ENCODE measurements around the gene ASPSCR1.

ASPSCR1 gene

GRCh38 chr17:82007495-82008257 lies 30.2 kb downstream of the ASPSCR1 start:
- no peak for ATAC-seq (replicated peaks; ENCODE audit: extremely low read depth, poor library complexity, severe bottlenecking)
- Mint-ChIP-seq H3K27ac (ENCODE audit: low read depth) (no peak overlapping the region), H3K36me3 (ENCODE audit: insufficient read depth) (peaks cover 2% of the 10 kb centered on the region), H3K4me3 (no peak overlapping the region), H3K27me3 (no peaks in the 10 kb centered on the region), H3K9me3 (no peaks in the 10 kb centered on the region), H3K4me1 (no peaks in the 10 kb centered on the region)
- DNase-seq (ENCODE audit: low spot score in 2 of 2): no peak

- Mint-ChIP-seq H3K27me3 (no peaks in the 10 kb centered on the region), H3K27ac (ENCODE audit: low read depth) (no peak overlapping the region), H3K36me3 (ENCODE audit: insufficient read depth) (peaks cover 2% of the 10 kb centered on the region), H3K4me3 (no peak overlapping the region), H3K4me1 (no peaks in the 10 kb centered on the region), H3K9me3 (no peaks in the 10 kb centered on the region)
- ATAC-seq (replicated peaks; ENCODE audit: extremely low read depth, poor library complexity, severe bottlenecking): no peak
- DNase-seq (ENCODE audit: low spot score in 2 of 2): no peak
These were observed 31.0 kb downstream of the ASPSCR1 start for GRCh38 chr17:82008258-82008940.

- no peak overlapping the region for H3K27ac Mint-ChIP-seq (ENCODE audit: low read depth)
- ATAC-seq (replicated peaks; ENCODE audit: extremely low read depth, poor library complexity, severe bottlenecking) (no peak), DNase-seq (ENCODE audit: low spot score in 2 of 2) (no peak)
- H3K4me1 Mint-ChIP-seq: no peaks in the 10 kb centered on the region
- H3K27me3 Mint-ChIP-seq: no peaks in the 10 kb centered on the region
- H3K4me3 Mint-ChIP-seq: no peak overlapping the region
- H3K9me3 Mint-ChIP-seq: no peaks in the 10 kb centered on the region
- H3K36me3 Mint-ChIP-seq (ENCODE audit: insufficient read depth): peaks cover 2% of the 10 kb centered on the region
These were observed 31.5 kb downstream of the ASPSCR1 start for GRCh38 chr17:82008941-82009405.

GRCh38 chr17:82009413-82009812 lies 32.0 kb downstream of the ASPSCR1 start:
- Mint-ChIP-seq H3K27ac (ENCODE audit: low read depth) (no peak overlapping the region), H3K4me1 (no peaks in the 10 kb centered on the region), H3K36me3 (ENCODE audit: insufficient read depth) (peaks cover 2% of the 10 kb centered on the region), H3K27me3 (no peaks in the 10 kb centered on the region), H3K9me3 (no peaks in the 10 kb centered on the region), H3K4me3 (no peak overlapping the region)
- ATAC-seq (replicated peaks; ENCODE audit: extremely low read depth, poor library complexity, severe bottlenecking) (no peak), DNase-seq (ENCODE audit: low spot score in 2 of 2) (no peak)

GRCh38 chr17:82010575-82011525 lies 33.4 kb downstream of the ASPSCR1 start:
- Mint-ChIP-seq H3K27me3 (no peaks in the 10 kb centered on the region), H3K9me3 (no peaks in the 10 kb centered on the region), H3K27ac (ENCODE audit: low read depth) (no peak overlapping the region), H3K36me3 (ENCODE audit: insufficient read depth) (peaks cover 2% of the 10 kb centered on the region), H3K4me3 (no peak overlapping the region), H3K4me1 (no peaks in the 10 kb centered on the region)
- ATAC-seq (replicated peaks; ENCODE audit: extremely low read depth, poor library complexity, severe bottlenecking): no peak
- no peak for DNase-seq (ENCODE audit: low spot score in 2 of 2)

- no peaks in the 10 kb centered on the region for H3K27me3 Mint-ChIP-seq
- no peaks in the 10 kb centered on the region for H3K9me3 Mint-ChIP-seq
- ATAC-seq (replicated peaks; ENCODE audit: extremely low read depth, poor library complexity, severe bottlenecking): no peak
- no peaks in the 10 kb centered on the region for H3K36me3 Mint-ChIP-seq (ENCODE audit: insufficient read depth)
- H3K4me1 Mint-ChIP-seq: no peaks in the 10 kb centered on the region
- H3K27ac Mint-ChIP-seq (ENCODE audit: low read depth): no peak overlapping the region
- no peak for DNase-seq (ENCODE audit: low spot score in 2 of 2)
- no peak overlapping the region for H3K4me3 Mint-ChIP-seq
These were observed 34.3 kb downstream of the ASPSCR1 start for GRCh38 chr17:82011617-82012187.

GRCh38 chr17:82012261-82012639 lies 34.8 kb downstream of the ASPSCR1 start:
- no peaks in the 10 kb centered on the region for H3K9me3 Mint-ChIP-seq
- H3K27ac Mint-ChIP-seq (ENCODE audit: low read depth): no peak overlapping the region
- H3K36me3 Mint-ChIP-seq (ENCODE audit: insufficient read depth): no peaks in the 10 kb centered on the region
- H3K4me3 Mint-ChIP-seq: no peak overlapping the region
- no peaks in the 10 kb centered on the region for H3K27me3 Mint-ChIP-seq
- DNase-seq (ENCODE audit: low spot score in 2 of 2) (no peak), ATAC-seq (replicated peaks; ENCODE audit: extremely low read depth, poor library complexity, severe bottlenecking) (no peak)
- H3K4me1 Mint-ChIP-seq: no peaks in the 10 kb centered on the region

- no peaks in the 10 kb centered on the region for H3K9me3 Mint-ChIP-seq
- DNase-seq (ENCODE audit: low spot score in 2 of 2) (no peak), ATAC-seq (replicated peaks; ENCODE audit: extremely low read depth, poor library complexity, severe bottlenecking) (no peak)
- no peaks in the 10 kb centered on the region for H3K36me3 Mint-ChIP-seq (ENCODE audit: insufficient read depth)
- H3K27me3 Mint-ChIP-seq: no peaks in the 10 kb centered on the region
- no peak overlapping the region for H3K27ac Mint-ChIP-seq (ENCODE audit: low read depth)
- H3K4me1 Mint-ChIP-seq: no peaks in the 10 kb centered on the region
- H3K4me3 Mint-ChIP-seq: no peak overlapping the region
These were observed 35.3 kb downstream of the ASPSCR1 start for GRCh38 chr17:82012640-82013295.

- Mint-ChIP-seq H3K27ac (ENCODE audit: low read depth) (no peak overlapping the region), H3K9me3 (no peaks in the 10 kb centered on the region), H3K4me1 (no peaks in the 10 kb centered on the region), H3K36me3 (ENCODE audit: insufficient read depth) (no peaks in the 10 kb centered on the region), H3K27me3 (no peaks in the 10 kb centered on the region), H3K4me3 (no peak overlapping the region)
- no peak for DNase-seq (ENCODE audit: low spot score in 2 of 2)
- ATAC-seq (replicated peaks; ENCODE audit: extremely low read depth, poor library complexity, severe bottlenecking): no peak
These were observed 35.9 kb downstream of the ASPSCR1 start for GRCh38 chr17:82013341-82013740.

GRCh38 chr17:82013772-82014321 lies 36.4 kb downstream of the ASPSCR1 start:
- Mint-ChIP-seq H3K36me3 (ENCODE audit: insufficient read depth) (no peaks in the 10 kb centered on the region), H3K4me1 (no peaks in the 10 kb centered on the region), H3K4me3 (no peak overlapping the region), H3K27ac (ENCODE audit: low read depth) (no peak overlapping the region), H3K27me3 (no peaks in the 10 kb centered on the region), H3K9me3 (no peaks in the 10 kb centered on the region)
- ATAC-seq (replicated peaks; ENCODE audit: extremely low read depth, poor library complexity, severe bottlenecking): no peak
- no peak for DNase-seq (ENCODE audit: low spot score in 2 of 2)

- no peak overlapping the region for H3K27ac Mint-ChIP-seq (ENCODE audit: low read depth)
- ATAC-seq (replicated peaks; ENCODE audit: extremely low read depth, poor library complexity, severe bottlenecking) (no peak), DNase-seq (ENCODE audit: low spot score in 2 of 2) (no peak)
- H3K36me3 Mint-ChIP-seq (ENCODE audit: insufficient read depth): no peaks in the 10 kb centered on the region
- no peak overlapping the region for H3K4me3 Mint-ChIP-seq
- no peaks in the 10 kb centered on the region for H3K27me3 Mint-ChIP-seq
- no peaks in the 10 kb centered on the region for H3K4me1 Mint-ChIP-seq
- no peaks in the 10 kb centered on the region for H3K9me3 Mint-ChIP-seq
These were observed 37.0 kb downstream of the ASPSCR1 start for GRCh38 chr17:82014432-82014831.

- no peak for ATAC-seq (replicated peaks; ENCODE audit: extremely low read depth, poor library complexity, severe bottlenecking)
- no peak overlapping the region for H3K4me3 Mint-ChIP-seq
These were observed 37.5 kb downstream of the ASPSCR1 start for GRCh38 chr17:82014971-82015310.

More at GRCh38 chr17:82014971-82015310, 37.5 kb downstream of the ASPSCR1 start:
- Mint-ChIP-seq H3K27me3 (no peaks in the 10 kb centered on the region), H3K27ac (ENCODE audit: low read depth) (no peak overlapping the region), H3K36me3 (ENCODE audit: insufficient read depth) (no peaks in the 10 kb centered on the region), H3K4me1 (peaks cover under 1% of the 10 kb centered on the region), H3K9me3 (no peaks in the 10 kb centered on the region)
- DNase-seq (ENCODE audit: low spot score in 2 of 2): no peak

Data from central memory CD8-positive, alpha-beta T cell (primary cell).